ENCODE data around the gene TMEM79.

DNA sequence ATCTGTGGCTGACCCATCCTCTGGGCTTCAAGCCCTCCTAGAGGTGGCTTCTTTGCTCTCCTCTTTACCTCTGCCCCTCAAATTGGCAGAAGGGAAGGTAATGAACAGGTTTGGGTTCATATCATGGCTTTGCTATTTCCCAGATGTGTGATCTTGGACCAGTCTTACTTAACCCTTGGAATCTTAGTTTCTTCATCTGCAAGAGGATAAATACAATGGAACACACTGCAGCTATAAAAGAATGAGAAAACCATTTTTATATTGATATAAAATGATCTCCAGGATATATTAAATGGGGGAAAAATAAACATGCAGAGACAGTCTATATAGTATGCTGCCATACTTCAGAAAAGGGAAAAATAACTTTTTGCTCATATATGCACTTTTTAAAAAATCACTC is 5.7 kb downstream of the TMEM79 start:
- TF ChIP-seq, protein P1, sequence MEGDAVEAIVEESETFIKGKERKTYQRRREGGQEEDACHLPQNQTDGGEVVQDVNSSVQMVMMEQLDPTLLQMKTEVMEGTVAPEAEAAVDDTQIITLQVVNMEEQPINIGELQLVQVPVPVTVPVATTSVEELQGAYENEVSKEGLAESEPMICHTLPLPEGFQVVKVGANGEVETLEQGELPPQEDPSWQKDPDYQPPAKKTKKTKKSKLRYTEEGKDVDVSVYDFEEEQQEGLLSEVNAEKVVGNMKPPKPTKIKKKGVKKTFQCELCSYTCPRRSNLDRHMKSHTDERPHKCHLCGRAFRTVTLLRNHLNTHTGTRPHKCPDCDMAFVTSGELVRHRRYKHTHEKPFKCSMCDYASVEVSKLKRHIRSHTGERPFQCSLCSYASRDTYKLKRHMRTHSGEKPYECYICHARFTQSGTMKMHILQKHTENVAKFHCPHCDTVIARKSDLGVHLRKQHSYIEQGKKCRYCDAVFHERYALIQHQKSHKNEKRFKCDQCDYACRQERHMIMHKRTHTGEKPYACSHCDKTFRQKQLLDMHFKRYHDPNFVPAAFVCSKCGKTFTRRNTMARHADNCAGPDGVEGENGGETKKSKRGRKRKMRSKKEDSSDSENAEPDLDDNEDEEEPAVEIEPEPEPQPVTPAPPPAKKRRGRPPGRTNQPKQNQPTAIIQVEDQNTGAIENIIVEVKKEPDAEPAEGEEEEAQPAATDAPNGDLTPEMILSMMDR (IDR thresholded peaks at IDR 0.05 in 8 of 11, conservative IDR thresholded peaks at IDR 0.05 in 3 of 11) = no peak
- TF ChIP-seq POLR2A (IDR thresholded peaks at IDR 0.05) = no peak
